ENCODE measurements around the gene RBM20. TPM values are rescaled to one million over a fixed set of nuclear protein-coding genes. Genes with fewer than 3 reads are reported as not detected.

Gene RBM20
- total RNA-seq, 1 donor from 2014 or later = 0.05 TPM

- Mint-ChIP-seq H3K36me3 (ENCODE audit: low read depth) (peaks cover 10% of the 10 kb centered on the region), H3K4me1 (peaks cover 64% of the 10 kb centered on the region), H3K4me3 (peak overlapping the region; percentile 39), H3K27ac (peak overlapping the region; percentile 91), H3K9me3 (peaks cover 8% of the 10 kb centered on the region), H3K27me3 (no peaks in the 10 kb centered on the region)
- intact Hi-C loops (cut with micrococcal nuclease) = no loop called here
- peak; percentile 57 for DNase-seq
Measured at GRCh38 chr10:110859206-110859972, 215.3 kb downstream of the RBM20 start.

- peak; percentile 57 for DNase-seq
- peaks cover 13% of the 10 kb centered on the region for H3K36me3 Mint-ChIP-seq (ENCODE audit: low read depth)
- H3K4me1 Mint-ChIP-seq = peaks cover 68% of the 10 kb centered on the region
- intact Hi-C loops (cut with micrococcal nuclease) = loop anchor here (1.0 to 10.0 kb wide), 4 partner anchors 8 to 785 kb away; no protein-coding TSS in a partner anchor
- H3K27ac Mint-ChIP-seq = peak overlapping the region; percentile 91
- H3K4me3 Mint-ChIP-seq = peak overlapping the region; percentile 39
- H3K9me3 Mint-ChIP-seq = peaks cover 8% of the 10 kb centered on the region
- no peaks in the 10 kb centered on the region for H3K27me3 Mint-ChIP-seq
Measured at GRCh38 chr10:110859973-110860376, 215.8 kb downstream of the RBM20 start.

GRCh38 chr10:110860576-110861241 lies 216.6 kb downstream of the RBM20 start:
- H3K36me3 Mint-ChIP-seq (ENCODE audit: low read depth) = peaks cover 13% of the 10 kb centered on the region
- DNase-seq = peak; percentile 88
- peak overlapping the region; percentile 91 for H3K27ac Mint-ChIP-seq
- no peaks in the 10 kb centered on the region for H3K27me3 Mint-ChIP-seq
- H3K4me1 Mint-ChIP-seq = peaks cover 74% of the 10 kb centered on the region
- H3K4me3 Mint-ChIP-seq = peak overlapping the region; percentile 39
- intact Hi-C loops (cut with micrococcal nuclease) = loop anchor here (1.0 to 10.0 kb wide), 4 partner anchors 8 to 786 kb away; no protein-coding TSS in a partner anchor
- H3K9me3 Mint-ChIP-seq = peaks cover 8% of the 10 kb centered on the region

- DNase-seq = peak; percentile 33
- peak overlapping the region; percentile 91 for H3K27ac Mint-ChIP-seq
- H3K4me3 Mint-ChIP-seq = no peak overlapping the region
- H3K36me3 Mint-ChIP-seq (ENCODE audit: low read depth) = peaks cover 10% of the 10 kb centered on the region
- H3K27me3 Mint-ChIP-seq = no peaks in the 10 kb centered on the region
- H3K4me1 Mint-ChIP-seq = peaks cover 77% of the 10 kb centered on the region
- intact Hi-C loops (cut with micrococcal nuclease) = loop anchor here (10.0 kb wide), 3 partner anchors 357 to 787 kb away; no protein-coding TSS in a partner anchor
- H3K9me3 Mint-ChIP-seq = peaks cover 8% of the 10 kb centered on the region
Measured at GRCh38 chr10:110861476-110861875, 217.3 kb downstream of the RBM20 start.

- Mint-ChIP-seq H3K4me1 (peaks cover 82% of the 10 kb centered on the region), H3K27me3 (no peaks in the 10 kb centered on the region), H3K9me3 (peaks cover 8% of the 10 kb centered on the region), H3K36me3 (ENCODE audit: low read depth) (peaks cover 10% of the 10 kb centered on the region), H3K4me3 (no peak overlapping the region), H3K27ac (peak overlapping the region; percentile 45)
- peak; percentile 54 for DNase-seq
- intact Hi-C loops (cut with micrococcal nuclease) = loop anchor here (10.0 kb wide), 3 partner anchors 357 to 787 kb away; no protein-coding TSS in a partner anchor
Measured at GRCh38 chr10:110861930-110862649, 218.0 kb downstream of the RBM20 start.

- Mint-ChIP-seq H3K4me3 (no peak overlapping the region), H3K27me3 (no peaks in the 10 kb centered on the region), H3K9me3 (peaks cover 8% of the 10 kb centered on the region), H3K36me3 (ENCODE audit: low read depth) (peaks cover 10% of the 10 kb centered on the region), H3K27ac (peak overlapping the region; percentile 97), H3K4me1 (peaks cover 81% of the 10 kb centered on the region)
- intact Hi-C loops (cut with micrococcal nuclease) = loop anchor here (10.0 kb wide), 3 partner anchors 358 to 788 kb away; no protein-coding TSS in a partner anchor
- DNase-seq = peak; percentile 55
Measured at GRCh38 chr10:110862961-110863360, 218.8 kb downstream of the RBM20 start.

- intact Hi-C loops (cut with micrococcal nuclease) = loop anchor here (10.0 kb wide), 3 partner anchors 359 to 789 kb away; no protein-coding TSS in a partner anchor
- H3K9me3 Mint-ChIP-seq = peaks cover 8% of the 10 kb centered on the region
- DNase-seq = no peak
- peak overlapping the region; percentile 97 for H3K27ac Mint-ChIP-seq
- peak overlapping the region; percentile 6 for H3K4me3 Mint-ChIP-seq
- no peaks in the 10 kb centered on the region for H3K27me3 Mint-ChIP-seq
- H3K36me3 Mint-ChIP-seq (ENCODE audit: low read depth) = peaks cover 9% of the 10 kb centered on the region
- H3K4me1 Mint-ChIP-seq = peaks cover 80% of the 10 kb centered on the region
Measured at GRCh38 chr10:110863361-110863760, 219.2 kb downstream of the RBM20 start.

GRCh38 chr10:110863956-110864355 lies 219.8 kb downstream of the RBM20 start:
- Mint-ChIP-seq H3K9me3 (peaks cover 8% of the 10 kb centered on the region), H3K4me3 (peak overlapping the region; percentile 6), H3K4me1 (peaks cover 82% of the 10 kb centered on the region), H3K27me3 (no peaks in the 10 kb centered on the region), H3K27ac (peak overlapping the region; percentile 97), H3K36me3 (ENCODE audit: low read depth) (peaks cover 7% of the 10 kb centered on the region)
- DNase-seq = peak; percentile 59
- intact Hi-C loops (cut with micrococcal nuclease) = loop anchor here (1.0 to 10.0 kb wide), 7 partner anchors 8 to 789 kb away; no protein-coding TSS in a partner anchor

GRCh38 chr10:110864662-110865140 lies 220.6 kb downstream of the RBM20 start:
- peaks cover 82% of the 10 kb centered on the region for H3K4me1 Mint-ChIP-seq
- peak overlapping the region; percentile 97 for H3K27ac Mint-ChIP-seq
- peak; percentile 91 for DNase-seq
- H3K27me3 Mint-ChIP-seq = no peaks in the 10 kb centered on the region
- peaks cover 7% of the 10 kb centered on the region for H3K36me3 Mint-ChIP-seq (ENCODE audit: low read depth)
- H3K9me3 Mint-ChIP-seq = peaks cover 8% of the 10 kb centered on the region
- intact Hi-C loops (cut with micrococcal nuclease) = loop anchor here (1.0 to 10.0 kb wide), 7 partner anchors 8 to 790 kb away; no protein-coding TSS in a partner anchor
- H3K4me3 Mint-ChIP-seq = peak overlapping the region; percentile 79

- intact Hi-C loops (cut with micrococcal nuclease) = loop anchor here (2.0 to 10.0 kb wide), 4 partner anchors 62 to 790 kb away; no protein-coding TSS in a partner anchor
- Mint-ChIP-seq H3K36me3 (ENCODE audit: low read depth) (peaks cover 7% of the 10 kb centered on the region), H3K27ac (peak overlapping the region; percentile 97), H3K9me3 (peaks cover 8% of the 10 kb centered on the region), H3K4me3 (peak overlapping the region; percentile 79), H3K4me1 (peaks cover 82% of the 10 kb centered on the region), H3K27me3 (no peaks in the 10 kb centered on the region)
- DNase-seq = peak; percentile 64
Measured at GRCh38 chr10:110865186-110865808, 221.2 kb downstream of the RBM20 start.

- Mint-ChIP-seq H3K27me3 (no peaks in the 10 kb centered on the region), H3K9me3 (peaks cover 8% of the 10 kb centered on the region), H3K4me1 (peaks cover 82% of the 10 kb centered on the region), H3K4me3 (peak overlapping the region; percentile 79), H3K36me3 (ENCODE audit: low read depth) (peaks cover 4% of the 10 kb centered on the region), H3K27ac (peak overlapping the region; percentile 97)
- no peak for DNase-seq
- intact Hi-C loops (cut with micrococcal nuclease) = loop anchor here (2.0 to 10.0 kb wide), 4 partner anchors 63 to 791 kb away; no protein-coding TSS in a partner anchor
Measured at GRCh38 chr10:110865809-110866482, 221.8 kb downstream of the RBM20 start.

Measured in activated CD4-positive, alpha-beta T cell treated with anti-CD3 and anti-CD28 coated beads, Interleukin-2, amount 10 ng/mL, durations not matched to agents 24 days and 14 days (primary cell).